ENCODE data around the gene MRPL43.

DNA sequence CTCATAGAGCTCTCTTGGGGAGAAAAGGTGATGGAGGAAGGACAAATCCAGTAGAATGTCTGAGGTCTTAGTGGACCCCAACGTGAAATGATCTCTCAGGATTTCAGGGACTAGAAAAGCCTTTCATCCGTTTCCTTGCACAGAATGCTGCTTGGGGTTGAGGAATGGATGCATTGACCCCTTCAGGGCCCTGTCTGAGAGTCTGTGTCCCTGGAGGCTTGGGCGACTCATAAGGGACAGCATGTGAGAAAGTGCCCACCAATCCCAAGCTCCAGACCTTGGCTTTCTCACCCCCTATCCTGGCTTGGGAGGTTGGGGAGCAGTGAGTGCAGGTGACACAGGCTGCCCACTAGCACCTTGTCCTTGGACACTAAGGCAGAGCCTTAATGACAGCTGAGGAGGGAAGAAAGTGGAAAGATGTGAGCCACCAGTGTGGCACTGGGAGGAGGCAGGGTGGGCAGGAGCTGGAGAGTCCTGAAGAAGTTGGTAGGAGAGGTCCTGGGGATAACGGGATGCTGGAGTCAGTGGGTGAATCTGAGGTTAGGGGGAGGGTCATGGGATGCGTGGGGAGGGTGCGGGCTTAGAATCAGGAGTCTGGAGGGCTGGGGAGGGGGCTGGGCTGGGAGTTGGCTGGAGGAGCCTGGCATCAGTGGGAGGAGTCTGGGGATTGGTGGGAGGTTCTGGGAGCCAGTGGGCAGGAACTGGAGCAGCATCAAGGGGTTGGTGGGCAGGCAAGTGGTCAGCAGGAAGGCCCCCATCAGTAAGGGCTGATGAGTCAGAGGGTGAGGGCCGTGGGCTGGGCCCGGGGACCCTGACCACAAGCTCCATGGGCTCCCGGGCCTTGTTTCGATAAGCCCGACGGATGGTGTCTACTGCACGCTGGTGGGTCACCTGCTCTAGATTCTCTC, 20.9 kb upstream of the MRPL43 start:
- TF ChIP-seq, protein P1, sequence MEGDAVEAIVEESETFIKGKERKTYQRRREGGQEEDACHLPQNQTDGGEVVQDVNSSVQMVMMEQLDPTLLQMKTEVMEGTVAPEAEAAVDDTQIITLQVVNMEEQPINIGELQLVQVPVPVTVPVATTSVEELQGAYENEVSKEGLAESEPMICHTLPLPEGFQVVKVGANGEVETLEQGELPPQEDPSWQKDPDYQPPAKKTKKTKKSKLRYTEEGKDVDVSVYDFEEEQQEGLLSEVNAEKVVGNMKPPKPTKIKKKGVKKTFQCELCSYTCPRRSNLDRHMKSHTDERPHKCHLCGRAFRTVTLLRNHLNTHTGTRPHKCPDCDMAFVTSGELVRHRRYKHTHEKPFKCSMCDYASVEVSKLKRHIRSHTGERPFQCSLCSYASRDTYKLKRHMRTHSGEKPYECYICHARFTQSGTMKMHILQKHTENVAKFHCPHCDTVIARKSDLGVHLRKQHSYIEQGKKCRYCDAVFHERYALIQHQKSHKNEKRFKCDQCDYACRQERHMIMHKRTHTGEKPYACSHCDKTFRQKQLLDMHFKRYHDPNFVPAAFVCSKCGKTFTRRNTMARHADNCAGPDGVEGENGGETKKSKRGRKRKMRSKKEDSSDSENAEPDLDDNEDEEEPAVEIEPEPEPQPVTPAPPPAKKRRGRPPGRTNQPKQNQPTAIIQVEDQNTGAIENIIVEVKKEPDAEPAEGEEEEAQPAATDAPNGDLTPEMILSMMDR (IDR thresholded peaks at IDR 0.05), result no peak
- no peak for TF ChIP-seq ZFX (IDR thresholded peaks at IDR 0.05; ENCODE audit: borderline replicate concordance)
